ENCODE data around the gene TTBK1. TPM values are rescaled to one million over a fixed set of nuclear protein-coding genes. Genes with fewer than 3 reads are reported as not detected.

TTBK1 gene
- total and polyA plus RNA-seq, 12 donors = 0.17 to 5.4 (median 0.65) TPM

GRCh38 chr6:43286456-43286979, 43.2 kb downstream of the TTBK1 start:
- 91 to 97% (median 95%) methylated on average over 4 to 6 of the region's 6 CpGs for WGBS, 4 donors
- Histone ChIP-seq H3K27me3 (no peaks in the 10 kb centered on the region), H3K4me1 (replicated peaks in 1 of 2) (peaks cover 10 to 11% of the 10 kb centered on the region in 2 donors), H3K36me3 (replicated peaks in 1 of 2) (no peaks in the 10 kb centered on the region), H3K27ac (peak overlapping the region in 3 of 5 donors; percentile 73 to 88 (median 83)), H3K4me3 (no peak overlapping the region), H3K9me3 (replicated peaks in 1 of 3) (no peaks in the 10 kb centered on the region)
- intact Hi-C loops (cut with DNase I) = no loop called here
- TF ChIP-seq, protein P1, sequence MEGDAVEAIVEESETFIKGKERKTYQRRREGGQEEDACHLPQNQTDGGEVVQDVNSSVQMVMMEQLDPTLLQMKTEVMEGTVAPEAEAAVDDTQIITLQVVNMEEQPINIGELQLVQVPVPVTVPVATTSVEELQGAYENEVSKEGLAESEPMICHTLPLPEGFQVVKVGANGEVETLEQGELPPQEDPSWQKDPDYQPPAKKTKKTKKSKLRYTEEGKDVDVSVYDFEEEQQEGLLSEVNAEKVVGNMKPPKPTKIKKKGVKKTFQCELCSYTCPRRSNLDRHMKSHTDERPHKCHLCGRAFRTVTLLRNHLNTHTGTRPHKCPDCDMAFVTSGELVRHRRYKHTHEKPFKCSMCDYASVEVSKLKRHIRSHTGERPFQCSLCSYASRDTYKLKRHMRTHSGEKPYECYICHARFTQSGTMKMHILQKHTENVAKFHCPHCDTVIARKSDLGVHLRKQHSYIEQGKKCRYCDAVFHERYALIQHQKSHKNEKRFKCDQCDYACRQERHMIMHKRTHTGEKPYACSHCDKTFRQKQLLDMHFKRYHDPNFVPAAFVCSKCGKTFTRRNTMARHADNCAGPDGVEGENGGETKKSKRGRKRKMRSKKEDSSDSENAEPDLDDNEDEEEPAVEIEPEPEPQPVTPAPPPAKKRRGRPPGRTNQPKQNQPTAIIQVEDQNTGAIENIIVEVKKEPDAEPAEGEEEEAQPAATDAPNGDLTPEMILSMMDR (IDR thresholded peaks at IDR 0.05) = no peak
- TF ChIP-seq POLR2A (IDR thresholded peaks at IDR 0.05) = no peak
- no peak for DNase-seq

GRCh38 chr6:43286980-43287716, 43.9 kb downstream of the TTBK1 start:
- peak overlapping the region in 3 of 5 donors; percentile 73 to 88 (median 83) for H3K27ac ChIP-seq
- no peak overlapping the region for H3K4me3 ChIP-seq
- 61 to 84% (median 65%) methylated on average over 3 to 10 of the region's 10 CpGs for WGBS, 4 donors
- peak; percentile 75 to 86 (median 84) for DNase-seq
- TF ChIP-seq POLR2A (IDR thresholded peaks at IDR 0.05) = no peak
- TF ChIP-seq, protein P1 (IDR thresholded peaks at IDR 0.05) = no peak
- intact Hi-C loops (cut with DNase I) = no loop called here
- H3K27me3 ChIP-seq = no peaks in the 10 kb centered on the region
- H3K4me1 ChIP-seq (replicated peaks in 1 of 2) = peaks cover 10 to 11% of the 10 kb centered on the region in 2 donors
- H3K9me3 ChIP-seq (replicated peaks in 1 of 3) = no peaks in the 10 kb centered on the region
- H3K36me3 ChIP-seq (replicated peaks in 1 of 2) = no peaks in the 10 kb centered on the region

DNA sequence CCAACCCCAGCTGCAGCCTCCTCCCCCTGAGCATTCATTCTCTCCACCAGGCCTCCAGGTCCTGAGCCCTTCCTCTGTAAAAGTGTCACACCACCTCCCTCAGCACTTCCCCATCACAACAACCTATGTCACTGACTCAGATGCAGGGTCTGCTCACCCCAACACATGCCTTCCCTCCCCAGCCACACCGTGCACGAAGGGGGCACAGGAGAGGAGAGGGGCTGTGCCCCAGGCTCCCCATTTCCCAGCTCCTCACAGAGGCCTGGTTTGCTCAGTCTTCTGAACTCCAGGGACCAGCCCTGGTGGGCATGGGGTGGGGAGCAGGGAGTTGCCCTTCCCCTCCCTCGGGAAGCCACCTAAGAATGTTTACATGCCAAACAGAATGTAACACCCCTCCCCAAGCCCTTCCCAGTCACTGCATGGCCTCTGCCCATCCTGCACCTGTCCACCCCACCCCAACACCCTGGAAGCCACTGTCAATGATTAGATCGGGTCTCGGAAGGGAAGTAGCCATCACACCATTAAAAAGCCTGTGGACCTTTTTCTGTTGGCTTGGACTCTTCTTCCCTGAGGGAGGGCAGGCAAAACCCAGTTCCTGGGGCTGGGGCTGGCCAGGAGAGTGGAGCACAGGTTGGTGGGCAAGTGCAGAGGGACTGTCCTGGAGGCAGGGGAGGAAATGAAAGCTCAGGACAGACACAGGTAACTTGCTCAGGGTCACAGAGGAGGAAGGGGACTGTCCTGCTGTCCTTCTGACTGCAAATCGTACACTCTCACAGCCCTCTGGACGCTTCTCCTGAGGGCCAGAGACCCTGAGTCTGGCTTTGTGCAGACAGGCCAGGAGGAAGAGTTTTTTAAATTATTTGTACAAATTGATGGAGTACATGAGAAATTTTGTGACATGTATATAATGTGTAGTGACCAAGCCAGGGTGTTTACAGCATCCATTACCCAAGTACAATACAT, 44.7 kb downstream of the TTBK1 start:
- intact Hi-C loops (cut with DNase I) = no loop called here
- Histone ChIP-seq H3K27ac (peak overlapping the region in 3 of 5 donors; percentile 16 to 88 (median 73)), H3K4me3 (no peak overlapping the region), H3K27me3 (no peaks in the 10 kb centered on the region), H3K4me1 (replicated peaks in 1 of 2) (peaks cover 10 to 11% of the 10 kb centered on the region in 2 donors), H3K9me3 (replicated peaks in 1 of 3) (no peaks in the 10 kb centered on the region), H3K36me3 (replicated peaks in 1 of 2) (no peaks in the 10 kb centered on the region)
- DNase-seq = no peak
- 75 to 82% (median 81%) methylated on average over 6 to 7 of the region's 7 CpGs for WGBS, 4 donors
- TF ChIP-seq POLR2A (IDR thresholded peaks at IDR 0.05) = no peak
- TF ChIP-seq, protein P1 (IDR thresholded peaks at IDR 0.05) = no peak
